Gastroesophageal sphincter (tissue), 4 donors: ENCODE measurements around the gene ARCN1. TPM values are rescaled to one million over a fixed set of nuclear protein-coding genes. Genes with fewer than 3 reads are reported as not detected.

Experiments
- ATAC-seq: fragments of 150-250 bp; one replicate; pipeline ENCODE4 v1.9.1; 2016; ENCODE audit warnings: mild to moderate bottlenecking, moderate library complexity
- H3K27ac ChIP-seq, 4 donors: fragments of 200-600 bp; sonication (generic) in 3 of 4; 1 replicate in 3 of 4; 2 replicates in 1 of 4; pipeline ENCODE4 v1.5.1; 2016 to 2019
- H3K27me3 ChIP-seq: fragments of 200-600 bp; sonication (generic); one replicate; pipeline ENCODE4 v1.5.1; 2019
- H3K36me3 ChIP-seq, 2 donors: fragments of 200-600 bp; sonication (generic); one replicate each; pipeline ENCODE4 v1.5.1; 2019; ENCODE audit warnings: control low read depth in 1 of 2
- H3K4me1 ChIP-seq, 3 donors: fragments of 200-600 bp; sonication (generic); 1 replicate in 2 of 3; 2 replicates in 1 of 3; pipeline ENCODE4 v1.5.1; 2016 to 2019; ENCODE audit warnings: control low read depth in 2 of 3
- H3K4me3 ChIP-seq, 2 donors: fragments of 200-600 bp; sonication (generic); one replicate each; pipeline ENCODE4 v1.5.1; 2019; ENCODE audit warnings: mild to moderate bottlenecking in 1 of 2, moderate library complexity in 1 of 2
- H3K9me3 ChIP-seq, 3 donors: fragments of 200-600 bp; sonication (generic); one replicate each; pipeline ENCODE4 v1.5.1; 2017 to 2019; ENCODE audit warnings: control low read depth in 2 of 3
- EP300 ChIP-seq: sonication (generic); formaldehyde crosslinking; IDR thresholded peaks from one replicate; pipeline ENCODE4 v1.6.1; 2017; ENCODE audit warnings: antibody characterized with exemption, mild to moderate bottlenecking
- POLR2A ChIP-seq, 2 donors: fragments of 450-650 bp; IDR thresholded peaks; one replicate each; pipeline ENCODE4 v1.6.1; 2017; ENCODE audit warnings: antibody characterized with exemption in 2 of 2, mild to moderate bottlenecking in 2 of 2, moderate library complexity in 1 of 2
- POLR2AphosphoS5 ChIP-seq: sonication (generic); formaldehyde crosslinking; IDR thresholded peaks from one replicate; pipeline ENCODE4 v1.6.1; 2017; ENCODE audit warnings: antibody characterized with exemption
- WGBS, 2 donors: methylation state at CpG; one replicate each; pipeline ENCODE4 v1.1.5; 2018; ENCODE audit warnings: low coverage in 1 of 2; 5-methylcytosine and 5-hydroxymethylcytosine counted together
- total RNA-seq, 4 donors: library from RNA; depleted of rRNA; stranded (reverse); fragments of >200 nt; gene quantifications; one replicate each; pipeline ENCODE4 v1.1.0, GENCODE V29; 2016
- TF ChIP-seq, protein P1 (sequence below), 4 experiments: fragments of 200-600 bp in 2 of 4; fragments of 450-650 bp in 2 of 4; sonication (generic) in 1 of 4; IDR thresholded peaks; one replicate each; pipeline ENCODE4 v1.5.1; 2017 to 2019; ENCODE audit warnings: antibody characterized with exemption in 4 of 4, mild to moderate bottlenecking in 2 of 4, moderate library complexity in 2 of 4

ARCN1 gene
- total RNA-seq, 4 donors from 2014 or later, result 84.9 to 141 (median 128) TPM

- TF ChIP-seq POLR2AphosphoS5, result no peak
- no peak for TF ChIP-seq EP300
- TF ChIP-seq, protein P1, sequence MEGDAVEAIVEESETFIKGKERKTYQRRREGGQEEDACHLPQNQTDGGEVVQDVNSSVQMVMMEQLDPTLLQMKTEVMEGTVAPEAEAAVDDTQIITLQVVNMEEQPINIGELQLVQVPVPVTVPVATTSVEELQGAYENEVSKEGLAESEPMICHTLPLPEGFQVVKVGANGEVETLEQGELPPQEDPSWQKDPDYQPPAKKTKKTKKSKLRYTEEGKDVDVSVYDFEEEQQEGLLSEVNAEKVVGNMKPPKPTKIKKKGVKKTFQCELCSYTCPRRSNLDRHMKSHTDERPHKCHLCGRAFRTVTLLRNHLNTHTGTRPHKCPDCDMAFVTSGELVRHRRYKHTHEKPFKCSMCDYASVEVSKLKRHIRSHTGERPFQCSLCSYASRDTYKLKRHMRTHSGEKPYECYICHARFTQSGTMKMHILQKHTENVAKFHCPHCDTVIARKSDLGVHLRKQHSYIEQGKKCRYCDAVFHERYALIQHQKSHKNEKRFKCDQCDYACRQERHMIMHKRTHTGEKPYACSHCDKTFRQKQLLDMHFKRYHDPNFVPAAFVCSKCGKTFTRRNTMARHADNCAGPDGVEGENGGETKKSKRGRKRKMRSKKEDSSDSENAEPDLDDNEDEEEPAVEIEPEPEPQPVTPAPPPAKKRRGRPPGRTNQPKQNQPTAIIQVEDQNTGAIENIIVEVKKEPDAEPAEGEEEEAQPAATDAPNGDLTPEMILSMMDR (IDR thresholded peaks at IDR 0.05), result no peak
- no peak for TF ChIP-seq POLR2A (IDR thresholded peaks at IDR 0.05)
- ATAC-seq, result no peak
- WGBS, 2 donors, result 63 to 100% methylated on average over 1 to 2 of the region's 6 CpGs
- Histone ChIP-seq H3K27me3 (no peaks in the 10 kb centered on the region), H3K9me3 (no peaks in the 10 kb centered on the region), H3K36me3 (peaks cover 0 to 83% of the 10 kb centered on the region in 2 donors), H3K4me1 (peaks cover 4 to 88% (median 24%) of the 10 kb centered on the region in 3 donors), H3K4me3 (no peak overlapping the region), H3K27ac (peak overlapping the region in 1 of 4 donors; percentile 5)
Measured at GRCh38 chr11:118629761-118630661, 57.8 kb downstream of the ARCN1 start.

DNA sequence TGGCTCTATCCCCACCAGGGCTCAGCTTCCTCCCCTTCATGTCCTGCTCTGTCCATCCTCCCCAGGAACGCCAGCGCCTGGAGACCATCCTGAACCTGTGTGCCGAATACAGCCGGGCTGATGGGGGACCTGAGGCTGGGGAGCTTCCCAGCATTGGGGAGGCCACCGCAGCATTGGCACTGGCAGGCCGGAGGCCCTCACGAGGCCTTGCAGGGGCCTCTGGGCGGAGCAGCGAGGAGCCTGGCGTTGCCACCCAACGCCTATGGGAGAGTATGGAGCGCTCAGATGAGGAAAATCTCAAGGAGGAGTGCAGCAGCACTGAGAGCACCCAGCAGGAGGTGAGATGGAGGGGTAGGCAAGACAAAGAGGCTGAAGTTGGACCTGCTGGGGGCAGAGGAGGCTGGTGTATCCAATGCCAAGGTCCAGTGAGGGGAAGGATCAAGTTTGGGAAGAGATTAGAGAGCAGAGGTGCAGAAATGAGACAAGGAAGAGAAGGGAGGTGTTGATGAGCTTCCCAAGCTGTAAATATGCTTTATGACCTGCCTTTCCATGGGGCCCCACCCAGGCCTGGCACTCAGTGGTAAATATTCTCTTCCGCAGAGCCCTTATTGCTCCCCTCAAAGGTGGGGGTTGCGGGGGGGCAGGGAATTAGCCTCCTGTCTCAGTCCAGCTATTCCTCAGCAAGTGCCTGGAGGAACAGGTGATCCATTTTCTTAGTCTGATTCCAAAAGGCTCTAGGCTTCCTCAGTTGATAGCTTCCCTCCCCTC lies 59.1 kb downstream of the ARCN1 start:
- peak overlapping the region in 2 of 4 donors; percentile 11 to 47 for H3K27ac ChIP-seq
- peaks cover 0 to 80% of the 10 kb centered on the region in 2 donors for H3K36me3 ChIP-seq
- TF ChIP-seq EP300 (no peak), POLR2A (IDR thresholded peaks at IDR 0.05) (no peak), POLR2AphosphoS5 (no peak)
- TF ChIP-seq, protein P1 (IDR thresholded peaks at IDR 0.05), result no peak
- no peak for ATAC-seq
- no peaks in the 10 kb centered on the region for H3K27me3 ChIP-seq
- WGBS, 2 donors, result no CpG with 5 or more reads among the region's 14 CpGs
- peaks cover 4 to 88% (median 27%) of the 10 kb centered on the region in 3 donors for H3K4me1 ChIP-seq
- H3K4me3 ChIP-seq, result no peak overlapping the region
- no peaks in the 10 kb centered on the region for H3K9me3 ChIP-seq

- TF ChIP-seq EP300 (no peak), POLR2A (IDR thresholded peaks at IDR 0.05) (no peak), POLR2AphosphoS5 (no peak)
- TF ChIP-seq, protein P1 (IDR thresholded peaks at IDR 0.05), result no peak
- no peaks in the 10 kb centered on the region for H3K27me3 ChIP-seq
- WGBS, 2 donors, result 59 to 78% methylated on average over 4 to 6 of the region's 9 CpGs
- peak overlapping the region in 2 of 4 donors; percentile 81 to 89 for H3K27ac ChIP-seq
- H3K4me1 ChIP-seq, result peaks cover 4 to 100% (median 27%) of the 10 kb centered on the region in 3 donors
- peaks cover 0 to 78% of the 10 kb centered on the region in 2 donors for H3K36me3 ChIP-seq
- no peaks in the 10 kb centered on the region for H3K9me3 ChIP-seq
- ATAC-seq, result no peak
- H3K4me3 ChIP-seq, result no peak overlapping the region
Measured at GRCh38 chr11:118632577-118633318, 60.5 kb downstream of the ARCN1 start.

- no peak for ATAC-seq
- H3K4me1 ChIP-seq, result peaks cover 4 to 98% (median 27%) of the 10 kb centered on the region in 3 donors
- peak overlapping the region in 3 of 4 donors; percentile 81 to 90 (median 89) for H3K27ac ChIP-seq
- no peak overlapping the region for H3K4me3 ChIP-seq
- no CpG with 5 or more reads among the region's 1 CpG for WGBS, 2 donors
- H3K27me3 ChIP-seq, result no peaks in the 10 kb centered on the region
- peaks cover 0 to 78% of the 10 kb centered on the region in 2 donors for H3K36me3 ChIP-seq
- no peaks in the 10 kb centered on the region for H3K9me3 ChIP-seq
- no peak for TF ChIP-seq POLR2AphosphoS5
- no peak for TF ChIP-seq EP300
- TF ChIP-seq, protein P1 (IDR thresholded peaks at IDR 0.05), result no peak
- no peak for TF ChIP-seq POLR2A (IDR thresholded peaks at IDR 0.05)
Measured at GRCh38 chr11:118633319-118633690, 61.1 kb downstream of the ARCN1 start.
